ENCODE data around the gene FYB2. TPM values are rescaled to one million over a fixed set of nuclear protein-coding genes. Genes with fewer than 3 reads are reported as not detected.

Gene FYB2
- total and polyA plus RNA-seq, 10 of the 15 experiments (the other 5 are each of a cell fraction or from before 2014, with no cell fraction given) = 0.04 to 0.16 (median 0.05) TPM; not detected in 4

DNA sequence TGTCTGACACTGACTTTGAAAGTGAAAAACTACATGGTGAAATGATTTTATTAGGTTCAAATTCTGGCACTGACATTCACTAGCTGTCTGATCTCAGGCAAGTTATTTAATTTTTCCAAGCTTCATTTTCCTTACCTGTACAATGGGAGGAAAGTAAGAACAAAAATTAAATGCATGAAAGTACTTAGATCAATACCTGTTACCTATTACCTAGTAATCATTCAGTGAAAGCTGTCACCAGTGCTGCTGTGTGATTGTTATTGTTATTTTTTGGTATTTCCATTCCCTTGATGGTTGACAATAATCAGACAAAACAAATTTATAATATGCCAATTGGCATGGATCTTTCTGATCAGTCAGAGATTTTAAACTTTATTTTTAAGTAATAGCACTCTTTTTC lies 37.0 kb upstream of the FYB2 start (continued):
- no peak for TF ChIP-seq HDAC2 (IDR thresholded peaks at IDR 0.05)
- TF ChIP-seq, protein P1, sequence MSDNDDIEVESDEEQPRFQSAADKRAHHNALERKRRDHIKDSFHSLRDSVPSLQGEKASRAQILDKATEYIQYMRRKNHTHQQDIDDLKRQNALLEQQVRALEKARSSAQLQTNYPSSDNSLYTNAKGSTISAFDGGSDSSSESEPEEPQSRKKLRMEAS (IDR thresholded peaks at IDR 0.05; ENCODE audit: low read depth, low read length) = no peak
- no peak for TF ChIP-seq NFXL1 (IDR thresholded peaks at IDR 0.05; ENCODE audit: borderline replicate concordance)
- TF ChIP-seq NR2F1 (conservative IDR thresholded peaks at IDR 0.05) = no peak
- TF ChIP-seq CEBPB (IDR thresholded peaks at IDR 0.05; ENCODE audit: borderline replicate concordance in 1 of 2, low read depth in 2 of 2, low read length in 2 of 2) = no peak
- TF ChIP-seq RAD51 (IDR thresholded peaks at IDR 0.05) = no peak
- TF ChIP-seq MTA3 (IDR thresholded peaks at IDR 0.05; ENCODE audit: borderline replicate concordance, low read length) = no peak

DNA sequence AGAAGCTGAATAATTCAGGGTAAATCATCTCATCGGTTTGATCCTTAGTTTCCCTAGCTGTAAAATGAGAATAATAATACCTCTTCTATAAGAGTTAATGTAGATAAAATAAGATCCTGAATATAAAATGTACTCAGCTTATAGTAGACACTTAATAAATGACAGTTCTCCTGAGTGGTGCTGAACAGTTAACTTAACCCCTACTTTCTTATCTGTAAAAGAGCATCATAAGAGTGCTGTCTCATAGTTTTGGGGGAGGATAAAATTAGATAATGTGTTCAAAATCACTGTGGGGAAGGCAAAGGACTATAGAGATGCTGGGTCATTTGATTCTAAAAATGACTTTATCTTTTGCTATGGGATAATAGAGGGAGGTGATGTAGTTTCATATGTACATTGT lies 36.0 kb upstream of the FYB2 start:
- CTCF ChIA-PET = interaction anchor here (0.6 to 1.0 kb wide), 3 partner anchors 12 to 850 kb away, joined by 3 to 4 read pairs (median 4); no protein-coding TSS in a partner anchor
- BruUV-seq (replicated peaks) = no TSS peak
- H3K4me3 ChIP-seq = no peak overlapping the region
- DNase-seq (ENCODE audit: low read depth, low spot score) (no peak), FAIRE-seq (no peak), ATAC-seq (no peak)
- H3K27me3 ChIP-seq (replicated peaks in 1 of 2; ENCODE audit: control insufficient read depth in 2 of 2, insufficient read depth in 2 of 2, low read length in 1 of 2) = no peaks in the 10 kb centered on the region
- TF ChIP-seq SP1 (IDR thresholded peaks at IDR 0.05; ENCODE audit: low read depth, low read length) (no peak), BMI1 (IDR thresholded peaks at IDR 0.05; ENCODE audit: borderline replicate concordance) (no peak), STAT3 (IDR thresholded peaks at IDR 0.05; ENCODE audit: low read depth, low read length) (no peak), LARP7 (IDR thresholded peaks at IDR 0.05) (no peak), SMAD5 (IDR thresholded peaks at IDR 0.05; ENCODE audit: low read depth) (no peak)
- TF ChIP-seq, protein P2, sequence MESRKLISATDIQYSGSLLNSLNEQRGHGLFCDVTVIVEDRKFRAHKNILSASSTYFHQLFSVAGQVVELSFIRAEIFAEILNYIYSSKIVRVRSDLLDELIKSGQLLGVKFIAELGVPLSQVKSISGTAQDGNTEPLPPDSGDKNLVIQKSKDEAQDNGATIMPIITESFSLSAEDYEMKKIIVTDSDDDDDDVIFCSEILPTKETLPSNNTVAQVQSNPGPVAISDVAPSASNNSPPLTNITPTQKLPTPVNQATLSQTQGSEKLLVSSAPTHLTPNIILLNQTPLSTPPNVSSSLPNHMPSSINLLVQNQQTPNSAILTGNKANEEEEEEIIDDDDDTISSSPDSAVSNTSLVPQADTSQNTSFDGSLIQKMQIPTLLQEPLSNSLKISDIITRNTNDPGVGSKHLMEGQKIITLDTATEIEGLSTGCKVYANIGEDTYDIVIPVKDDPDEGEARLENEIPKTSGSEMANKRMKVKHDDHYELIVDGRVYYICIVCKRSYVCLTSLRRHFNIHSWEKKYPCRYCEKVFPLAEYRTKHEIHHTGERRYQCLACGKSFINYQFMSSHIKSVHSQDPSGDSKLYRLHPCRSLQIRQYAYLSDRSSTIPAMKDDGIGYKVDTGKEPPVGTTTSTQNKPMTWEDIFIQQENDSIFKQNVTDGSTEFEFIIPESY (IDR thresholded peaks at IDR 0.05) = no peak
- TF ChIP-seq, protein P3, sequence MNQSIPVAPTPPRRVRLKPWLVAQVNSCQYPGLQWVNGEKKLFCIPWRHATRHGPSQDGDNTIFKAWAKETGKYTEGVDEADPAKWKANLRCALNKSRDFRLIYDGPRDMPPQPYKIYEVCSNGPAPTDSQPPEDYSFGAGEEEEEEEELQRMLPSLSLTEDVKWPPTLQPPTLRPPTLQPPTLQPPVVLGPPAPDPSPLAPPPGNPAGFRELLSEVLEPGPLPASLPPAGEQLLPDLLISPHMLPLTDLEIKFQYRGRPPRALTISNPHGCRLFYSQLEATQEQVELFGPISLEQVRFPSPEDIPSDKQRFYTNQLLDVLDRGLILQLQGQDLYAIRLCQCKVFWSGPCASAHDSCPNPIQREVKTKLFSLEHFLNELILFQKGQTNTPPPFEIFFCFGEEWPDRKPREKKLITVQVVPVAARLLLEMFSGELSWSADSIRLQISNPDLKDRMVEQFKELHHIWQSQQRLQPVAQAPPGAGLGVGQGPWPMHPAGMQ (IDR thresholded peaks at IDR 0.05; ENCODE audit: borderline replicate concordance) = no peak
- 0% methylated on average over 1 of the region's 1 CpG for WGBS (ENCODE audit: insufficient coverage, insufficient replicate concordance, low lambda C conversion rate, missing lambda C conversion rate)
- H3K9me3 ChIP-seq (replicated peaks; ENCODE audit: control insufficient read depth, insufficient read depth, low read length) = no peaks in the 10 kb centered on the region
- H3K4me2 ChIP-seq (ENCODE audit: control insufficient read depth, insufficient read depth) = no peak overlapping the region
- RAD21 ChIA-PET (ENCODE audit: unreplicated experiment) = no interaction called here
- no peaks in the 10 kb centered on the region for H4K20me1 ChIP-seq (ENCODE audit: control insufficient read depth, insufficient read depth)
- in situ Hi-C loops (cut with MboI) (no loop called here), intact Hi-C loops (cut with micrococcal nuclease; ENCODE audit: unreplicated experiment) (no loop called here)
- no peaks in the 10 kb centered on the region for H3K4me1 ChIP-seq (ENCODE audit: control insufficient read depth, insufficient read depth, low read length)
- no peak overlapping the region for H3K27ac ChIP-seq (ENCODE audit: control insufficient read depth, insufficient read depth)
- POLR2A ChIA-PET = no interaction called here
- no peaks in the 10 kb centered on the region for H3K79me2 ChIP-seq (ENCODE audit: control insufficient read depth, insufficient read depth, low read length)
- H2AFZ ChIP-seq (ENCODE audit: control insufficient read depth, low read depth, low read length) = no peak overlapping the region
- H3K9ac ChIP-seq (ENCODE audit: control insufficient read depth, insufficient read depth, low read length) = no peak overlapping the region
- SMC1A ChIA-PET (ENCODE audit: uncharacterized antibody, unreplicated experiment) = no interaction called here
- no peaks in the 10 kb centered on the region for H3K36me3 ChIP-seq (ENCODE audit: control insufficient read depth in 2 of 2, insufficient read depth in 2 of 2, low read length in 1 of 2)

All from GM12878 (cell line).